Caco-2 (cell line): ENCODE data around the gene LTBP2. TPM values are rescaled to one million over a fixed set of nuclear protein-coding genes. Genes with fewer than 3 reads are reported as not detected.

Experiments used
- BruUV-seq: library from RNA; stranded (reverse); fragments of 400-500 nt; replicated peaks from 2 replicates; lab custom pipeline; 2021; lab: Mats Ljungman, UMichigan
- CTCF ChIA-PET: fragments of 300-600 bp; sonication (Branson Sonifier 250); formaldehyde crosslinking; loops from one replicate; lab custom pipeline; 2022; ENCODE audit warnings: antibody characterized with exemption; lab: Charles Lee
- POLR2A ChIA-PET: fragments of 300-600 bp; sonication (Branson Sonifier 250); formaldehyde crosslinking; loops from one replicate; lab custom pipeline; 2022; ENCODE audit warnings: antibody characterized with exemption; lab: Charles Lee
- DNase-seq, 2 experiments: peaks; one replicate each; pipeline versions ENCODE4 v3.0.0 to v3.0.0-alpha.2; 2020 to 2022
- H3K27me3 ChIP-seq: replicated peaks from 2 replicates; pipeline ENCODE4 v1.6.0; 2011; ENCODE audit warnings: low read length; ENCODE audit not compliant: control insufficient read depth, insufficient read depth
- H3K36me3 ChIP-seq: 2 replicates; pipeline ENCODE4 v1.5.1; 2011; ENCODE audit warnings: low read length; ENCODE audit not compliant: control insufficient read depth, insufficient read depth
- H3K4me1 ChIP-seq: fragments of 250-450 bp; sonication (Bioruptor Pico); 2 replicates; pipeline ENCODE4 v1.5.1; 2020; ENCODE audit warnings: mild to moderate bottlenecking
- H3K4me3 ChIP-seq: 2 replicates; pipeline ENCODE4 v1.5.1; 2011; ENCODE audit warnings: low read depth, mild to moderate bottlenecking, control low read depth, low read length
- H3K9me3 ChIP-seq: fragments of 250-450 bp; sonication (Bioruptor Pico); 2 replicates; pipeline ENCODE4 v1.5.1; 2020; ENCODE audit warnings: mild to moderate bottlenecking, moderate library complexity
- H3K27ac Mint-ChIP-seq: one replicate; pipeline ENCODE4 v1.8.0; 2022; ENCODE audit warnings: mixed read lengths; ENCODE audit not compliant: unreplicated experiment
- H3K27me3 Mint-ChIP-seq: one replicate; pipeline ENCODE4 v1.8.0; 2022; ENCODE audit warnings: mixed read lengths; ENCODE audit not compliant: insufficient read depth, unreplicated experiment
- H3K36me3 Mint-ChIP-seq: one replicate; pipeline ENCODE4 v1.8.0; 2022; ENCODE audit warnings: mild to moderate bottlenecking, mixed read lengths; ENCODE audit not compliant: insufficient read depth, unreplicated experiment
- H3K4me1 Mint-ChIP-seq: one replicate; pipeline ENCODE4 v1.8.0; 2022; ENCODE audit warnings: low read depth, mixed read lengths; ENCODE audit not compliant: unreplicated experiment
- H3K4me3 Mint-ChIP-seq: one replicate; pipeline ENCODE4 v1.8.0; 2022; ENCODE audit warnings: mild to moderate bottlenecking, moderate library complexity, mixed read lengths; ENCODE audit not compliant: unreplicated experiment
- H3K9me3 Mint-ChIP-seq: one replicate; pipeline ENCODE4 v1.8.0; 2022; ENCODE audit warnings: mixed read lengths; ENCODE audit not compliant: unreplicated experiment
- intact Hi-C: fragments of 100-400 bp; cut with micrococcal nuclease; formaldehyde crosslinking; loops from one replicate; pipeline ENCODE4 v1.10.0; 2022; ENCODE audit not compliant: unreplicated experiment
- total RNA-seq: library from RNA; stranded (reverse); gene quantifications from 2 replicates; pipeline ENCODE4 v1.2.3, GENCODE V29; 2022
- TF ChIP-seq, protein P1 (sequence below), 2 experiments: fragments of 200-600 bp in 1 of 2; IDR thresholded peaks; 1 replicate in 1 of 2; 2 replicates in 1 of 2; pipeline versions ENCODE4 v1.5.1 to v1.8.0; 2011 to 2022; ENCODE audit warnings: antibody characterized with exemption in 1 of 2, control low read depth in 1 of 2, inconsistent platforms in 1 of 2, low read depth in 1 of 2, low read length in 1 of 2, mild to moderate bottlenecking in 1 of 2, moderate library complexity in 1 of 2; ENCODE audit not compliant: insufficient read depth in 1 of 2, severe bottlenecking in 1 of 2, unreplicated experiment in 1 of 2

The LTBP2 gene
- total RNA-seq, 1 experiment from 2014 or later: 0.86 TPM

DNA sequence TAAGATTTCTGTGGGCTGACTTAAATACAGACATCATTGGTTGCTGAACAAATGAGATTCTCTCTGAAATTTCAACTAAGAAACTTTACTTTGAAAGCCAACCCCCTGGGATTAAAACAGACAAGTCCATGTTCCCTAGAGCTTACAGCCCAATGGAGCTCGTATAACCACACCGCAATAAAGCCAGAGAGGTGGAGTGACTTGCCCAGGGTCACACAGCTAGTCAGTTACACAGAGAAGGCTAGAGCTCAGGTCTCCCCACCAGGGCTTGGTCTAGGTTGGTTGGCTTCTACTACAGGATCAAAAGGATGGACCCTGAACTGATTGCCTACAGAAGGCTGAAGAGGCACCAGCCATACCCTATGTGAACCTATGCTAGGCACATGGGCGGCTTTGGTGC lies 8.9 kb upstream of the LTBP2 start:
- Mint-ChIP-seq H3K4me3 (no peak overlapping the region), H3K4me1 (peaks cover 16% of the 10 kb centered on the region), H3K9me3 (no peaks in the 10 kb centered on the region), H3K27ac (no peak overlapping the region), H3K36me3 (peaks cover 5% of the 10 kb centered on the region), H3K27me3 (peaks cover 1% of the 10 kb centered on the region)
- H3K4me3 ChIP-seq: no peak overlapping the region
- peaks cover 33% of the 10 kb centered on the region for H3K4me1 ChIP-seq
- H3K27me3 ChIP-seq: no peaks in the 10 kb centered on the region
- ChIA-PET CTCF (interaction anchor here (1.0 to 4.6 kb wide), 2 partner anchors 9 to 12 kb away, joined by 5 to 23 read pairs; partner anchors contain the start of gene LTBP2), POLR2A (no interaction called here)
- no TSS peak for BruUV-seq
- H3K9me3 ChIP-seq: no peaks in the 10 kb centered on the region
- DNase-seq: no peak
- H3K36me3 ChIP-seq: no peaks in the 10 kb centered on the region
- TF ChIP-seq, protein P1, sequence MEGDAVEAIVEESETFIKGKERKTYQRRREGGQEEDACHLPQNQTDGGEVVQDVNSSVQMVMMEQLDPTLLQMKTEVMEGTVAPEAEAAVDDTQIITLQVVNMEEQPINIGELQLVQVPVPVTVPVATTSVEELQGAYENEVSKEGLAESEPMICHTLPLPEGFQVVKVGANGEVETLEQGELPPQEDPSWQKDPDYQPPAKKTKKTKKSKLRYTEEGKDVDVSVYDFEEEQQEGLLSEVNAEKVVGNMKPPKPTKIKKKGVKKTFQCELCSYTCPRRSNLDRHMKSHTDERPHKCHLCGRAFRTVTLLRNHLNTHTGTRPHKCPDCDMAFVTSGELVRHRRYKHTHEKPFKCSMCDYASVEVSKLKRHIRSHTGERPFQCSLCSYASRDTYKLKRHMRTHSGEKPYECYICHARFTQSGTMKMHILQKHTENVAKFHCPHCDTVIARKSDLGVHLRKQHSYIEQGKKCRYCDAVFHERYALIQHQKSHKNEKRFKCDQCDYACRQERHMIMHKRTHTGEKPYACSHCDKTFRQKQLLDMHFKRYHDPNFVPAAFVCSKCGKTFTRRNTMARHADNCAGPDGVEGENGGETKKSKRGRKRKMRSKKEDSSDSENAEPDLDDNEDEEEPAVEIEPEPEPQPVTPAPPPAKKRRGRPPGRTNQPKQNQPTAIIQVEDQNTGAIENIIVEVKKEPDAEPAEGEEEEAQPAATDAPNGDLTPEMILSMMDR (IDR thresholded peaks at IDR 0.05; ENCODE audit: insufficient read depth in 1 of 2, low read depth in 1 of 2, low read length in 1 of 2, severe bottlenecking in 1 of 2, unreplicated experiment in 1 of 2): no peak
- intact Hi-C loops: no loop called here

DNA sequence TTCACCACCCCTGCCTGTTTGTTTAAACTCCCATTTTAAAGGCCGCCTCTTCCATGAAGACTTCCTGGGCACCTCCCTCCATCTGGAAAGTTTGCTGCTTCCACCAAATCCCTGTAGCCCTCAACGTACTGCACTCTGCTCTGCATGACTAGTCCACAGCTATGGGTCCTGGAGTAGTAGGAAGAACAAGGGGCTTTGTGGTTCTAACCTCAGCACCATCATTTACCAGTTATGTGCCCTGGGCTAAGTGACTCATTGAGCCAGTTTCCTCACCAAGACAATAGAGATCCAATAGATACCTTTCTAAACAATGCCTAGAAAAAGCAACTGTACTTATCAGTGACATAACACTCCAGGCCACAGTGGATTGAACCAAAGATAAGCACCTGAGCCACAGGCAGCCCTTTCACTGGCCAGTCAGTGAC lies 8.5 kb upstream of the LTBP2 start:
- Mint-ChIP-seq H3K27me3 (peaks cover 4% of the 10 kb centered on the region), H3K27ac (peak overlapping the region; percentile 4), H3K4me1 (peaks cover 16% of the 10 kb centered on the region), H3K4me3 (no peak overlapping the region), H3K36me3 (peaks cover 5% of the 10 kb centered on the region), H3K9me3 (no peaks in the 10 kb centered on the region)
- H3K36me3 ChIP-seq: no peaks in the 10 kb centered on the region
- no peak overlapping the region for H3K4me3 ChIP-seq
- H3K27me3 ChIP-seq: no peaks in the 10 kb centered on the region
- DNase-seq: peak; percentile 41 to 48
- peaks cover 29% of the 10 kb centered on the region for H3K4me1 ChIP-seq
- no TSS peak for BruUV-seq
- TF ChIP-seq, protein P1 (IDR thresholded peaks at IDR 0.05; ENCODE audit: insufficient read depth in 1 of 2, low read depth in 1 of 2, low read length in 1 of 2, severe bottlenecking in 1 of 2, unreplicated experiment in 1 of 2): no peak
- H3K9me3 ChIP-seq: no peaks in the 10 kb centered on the region
- POLR2A ChIA-PET: no interaction called here
- intact Hi-C loops: no loop called here
- CTCF ChIA-PET: interaction anchor here (1.0 to 4.6 kb wide), 2 partner anchors 9 to 11 kb away, joined by 5 to 23 read pairs; partner anchors contain the start of gene LTBP2

DNA sequence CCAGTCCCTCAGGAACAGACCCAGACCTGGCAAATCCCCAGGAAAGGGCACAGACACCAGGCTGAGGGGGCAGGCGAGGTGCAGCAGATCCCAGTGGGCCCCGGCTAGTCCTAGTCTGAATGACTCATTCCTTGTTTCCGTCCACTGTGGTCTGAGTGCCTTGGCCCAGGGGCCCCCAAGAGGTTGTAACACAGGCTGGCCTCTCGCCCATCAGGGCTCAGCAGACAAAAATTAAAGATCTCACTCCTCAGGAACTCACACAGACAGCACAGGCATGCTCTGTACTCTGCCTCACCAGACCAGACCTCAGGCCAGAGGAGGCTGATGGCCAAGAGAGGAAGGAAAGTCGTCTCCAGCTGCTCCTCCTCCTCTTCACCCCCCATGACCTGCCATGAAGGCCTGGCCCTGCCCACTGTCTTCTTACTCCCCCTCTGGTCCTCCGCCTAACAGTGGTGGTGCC lies 7.7 kb upstream of the LTBP2 start:
- DNase-seq: no peak
- BruUV-seq: no TSS peak
- Mint-ChIP-seq H3K27me3 (peaks cover 4% of the 10 kb centered on the region), H3K27ac (no peak overlapping the region), H3K4me1 (peaks cover 16% of the 10 kb centered on the region), H3K9me3 (no peaks in the 10 kb centered on the region), H3K36me3 (peaks cover 5% of the 10 kb centered on the region), H3K4me3 (no peak overlapping the region)
- Histone ChIP-seq H3K4me3 (no peak overlapping the region), H3K27me3 (no peaks in the 10 kb centered on the region), H3K36me3 (no peaks in the 10 kb centered on the region), H3K9me3 (no peaks in the 10 kb centered on the region), H3K4me1 (peaks cover 28% of the 10 kb centered on the region)
- ChIA-PET POLR2A (no interaction called here), CTCF (interaction anchor here (1.1 to 4.6 kb wide), 2 partner anchors 11 to 18 kb away, joined by 3 to 23 read pairs; no protein-coding TSS in a partner anchor)
- TF ChIP-seq, protein P1 (IDR thresholded peaks at IDR 0.05; ENCODE audit: insufficient read depth in 1 of 2, low read depth in 1 of 2, low read length in 1 of 2, severe bottlenecking in 1 of 2, unreplicated experiment in 1 of 2): no peak
- intact Hi-C loops: no loop called here
